HepG2 (cell line): Measurements from ENCODE around the gene CCL22. TPM values are rescaled to one million over a fixed set of nuclear protein-coding genes. Genes with fewer than 3 reads are reported as not detected.

ENCODE experiments used
- KLF16 ChIP-seq, 2 experiments: sonication (generic) in 1 of 2; formaldehyde crosslinking in 1 of 2; IDR thresholded peaks; 2 replicates each; pipeline versions ENCODE4 v1.6.1 to v1.8.0; 2016 to 2023; ENCODE audit warnings: missing genetic modification reagents in 2 of 2, missing compliant biosample characterization in 1 of 2
- KMT2B ChIP-seq: IDR thresholded peaks from 2 replicates; pipeline ENCODE4 v1.6.1; 2016; ENCODE audit warnings: missing genetic modification reagents, missing compliant biosample characterization
- MLLT10 ChIP-seq: sonication (generic); formaldehyde crosslinking; IDR thresholded peaks from 2 replicates; pipeline ENCODE4 v1.4.0; 2020; ENCODE audit warnings: missing genetic modification reagents
- NR2F6 ChIP-seq, 2 experiments: IDR thresholded peaks; 2 replicates each; pipeline ENCODE4 v1.6.1; 2016; ENCODE audit warnings: antibody characterized with exemption in 1 of 2, mild to moderate bottlenecking in 1 of 2
- PHF5A ChIP-seq: IDR thresholded peaks from one replicate; pipeline ENCODE4 v1.6.1; 2018; ENCODE audit warnings: low read depth, missing genetic modification reagents; ENCODE audit not compliant: unreplicated experiment
- TCF7 ChIP-seq: sonication (generic); IDR thresholded peaks from 2 replicates; pipeline ENCODE4 v1.6.1; 2016; ENCODE audit warnings: antibody characterized with exemption, low read depth
- ZIK1 ChIP-seq: sonication (generic); formaldehyde crosslinking; IDR thresholded peaks from 2 replicates; pipeline ENCODE4 v1.5.0; 2020; ENCODE audit warnings: mild to moderate bottlenecking, low read depth, missing genetic modification reagents, borderline replicate concordance
- ZNF878 ChIP-seq: sonication (generic); formaldehyde crosslinking; IDR thresholded peaks from 2 replicates; pipeline ENCODE4 v1.8.1; 2023; ENCODE audit warnings: mild to moderate bottlenecking, missing genetic modification reagents, moderate library complexity
- polyA plus RNA-seq, 8 experiments: library from polyadenylated mRNA; depleted of rRNA in 3 of 8; stranded (reverse) in 7 of 8; unstranded in 1 of 8; fragments of >200 nt; fragmentation: Illumina TruSeq in 4 of 8; extraction: Trizol in 4 of 8; gene quantifications; 2 replicates each; pipeline versions ENCODE4 v1.2.1 to v1.2.3, GENCODE V29; 2011 to 2016; ENCODE audit warnings: low read depth in 4 of 8, missing spikeins in 1 of 8, mixed read lengths in 1 of 8; ENCODE audit not compliant: insufficient read depth in 1 of 8
- total RNA-seq, 5 experiments: library from RNA; depleted of rRNA; stranded (reverse); fragments of >200 nt; fragmentation: Illumina TruSeq; extraction: Trizol; gene quantifications; 2 replicates each; pipeline ENCODE4 v1.2.3, GENCODE V29; 2016; ENCODE audit warnings: low read depth in 1 of 5
- TF ChIP-seq, protein P1 (sequence below), 2 experiments: sonication (generic) in 1 of 2; formaldehyde crosslinking in 1 of 2; IDR thresholded peaks; 2 replicates each; pipeline versions ENCODE4 v1.4.0 to v1.6.1; 2016 to 2020; ENCODE audit warnings: borderline replicate concordance in 1 of 2, low read depth in 1 of 2, mild to moderate bottlenecking in 1 of 2, missing genetic modification reagents in 1 of 2
- TF ChIP-seq, protein P2 (sequence below): sonication (generic); formaldehyde crosslinking; IDR thresholded peaks from 2 replicates; pipeline ENCODE4 v1.4.0; 2020; ENCODE audit warnings: mild to moderate bottlenecking, missing genetic modification reagents, borderline replicate concordance

CCL22 gene
- total and polyA plus RNA-seq, 2 of the 13 experiments (the other 11 are each of a cell fraction or from before 2014, with no cell fraction given) = not detected

DNA sequence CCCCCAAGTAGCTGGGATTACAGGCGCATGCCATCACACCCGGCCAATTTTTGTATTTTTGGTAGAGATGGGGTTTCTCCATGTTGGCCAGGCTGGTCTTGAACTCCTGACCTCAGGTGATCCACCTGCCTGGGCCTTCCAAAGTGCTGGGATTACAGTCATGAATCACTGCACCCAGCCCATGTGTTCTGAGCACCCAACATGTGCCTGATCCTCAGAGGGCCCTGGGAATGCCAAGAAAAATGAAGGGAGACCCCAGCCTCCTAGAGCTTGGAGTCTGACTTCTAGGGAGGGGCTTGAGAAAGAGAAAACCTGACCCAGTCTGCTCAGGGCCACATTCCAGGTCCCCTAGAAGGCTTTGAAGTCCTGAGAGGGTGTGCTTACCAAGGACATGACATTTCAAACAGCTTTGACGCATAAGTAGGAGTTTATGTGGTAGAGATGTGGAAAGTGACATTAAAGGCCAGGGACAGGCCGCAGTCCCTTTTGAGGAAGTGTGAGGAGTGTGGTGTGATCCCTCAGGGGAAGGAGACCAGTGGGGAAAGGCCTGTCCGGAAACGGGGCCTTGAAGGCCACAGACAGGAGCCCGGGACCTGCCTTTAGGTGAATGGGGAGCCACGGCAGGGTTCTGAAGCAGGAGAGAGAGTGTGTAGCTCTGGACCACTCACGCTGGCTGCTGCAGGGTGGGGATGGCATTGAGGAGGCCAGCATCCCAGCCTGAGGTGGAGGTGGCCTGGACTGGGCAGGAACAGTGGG is 1.1 kb upstream of the CCL22 start (continued):
- no peak for TF ChIP-seq PHF5A (CRISPR knock-in tag)
- 0 out of 2 replicates have a peak, but pooled peaks have one; percentile 11 for TF ChIP-seq NR2F6 (IDR thresholded peaks at IDR 0.05)
- TF ChIP-seq NR2F6 (CRISPR knock-in tag; IDR thresholded peaks at IDR 0.05) = no peak
- TF ChIP-seq TCF7 = peak; percentile 50; the same call in 1 of the 2 replicates
- TF ChIP-seq ZIK1 = no peak
- TF ChIP-seq, protein P1, sequence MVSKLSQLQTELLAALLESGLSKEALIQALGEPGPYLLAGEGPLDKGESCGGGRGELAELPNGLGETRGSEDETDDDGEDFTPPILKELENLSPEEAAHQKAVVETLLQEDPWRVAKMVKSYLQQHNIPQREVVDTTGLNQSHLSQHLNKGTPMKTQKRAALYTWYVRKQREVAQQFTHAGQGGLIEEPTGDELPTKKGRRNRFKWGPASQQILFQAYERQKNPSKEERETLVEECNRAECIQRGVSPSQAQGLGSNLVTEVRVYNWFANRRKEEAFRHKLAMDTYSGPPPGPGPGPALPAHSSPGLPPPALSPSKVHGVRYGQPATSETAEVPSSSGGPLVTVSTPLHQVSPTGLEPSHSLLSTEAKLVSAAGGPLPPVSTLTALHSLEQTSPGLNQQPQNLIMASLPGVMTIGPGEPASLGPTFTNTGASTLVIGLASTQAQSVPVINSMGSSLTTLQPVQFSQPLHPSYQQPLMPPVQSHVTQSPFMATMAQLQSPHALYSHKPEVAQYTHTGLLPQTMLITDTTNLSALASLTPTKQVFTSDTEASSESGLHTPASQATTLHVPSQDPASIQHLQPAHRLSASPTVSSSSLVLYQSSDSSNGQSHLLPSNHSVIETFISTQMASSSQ (IDR thresholded peaks at IDR 0.05; ENCODE audit: low read depth) = no peak
- TF ChIP-seq, protein P1 (CRISPR knock-in tag; IDR thresholded peaks at IDR 0.05; ENCODE audit: borderline replicate concordance) = 0 out of 2 replicates have a peak, but pooled peaks have one; percentile 38
- no peak for TF ChIP-seq ZNF878 (CRISPR knock-in tag)
- TF ChIP-seq KMT2B (CRISPR knock-in tag) = no peak
- TF ChIP-seq, protein P2, sequence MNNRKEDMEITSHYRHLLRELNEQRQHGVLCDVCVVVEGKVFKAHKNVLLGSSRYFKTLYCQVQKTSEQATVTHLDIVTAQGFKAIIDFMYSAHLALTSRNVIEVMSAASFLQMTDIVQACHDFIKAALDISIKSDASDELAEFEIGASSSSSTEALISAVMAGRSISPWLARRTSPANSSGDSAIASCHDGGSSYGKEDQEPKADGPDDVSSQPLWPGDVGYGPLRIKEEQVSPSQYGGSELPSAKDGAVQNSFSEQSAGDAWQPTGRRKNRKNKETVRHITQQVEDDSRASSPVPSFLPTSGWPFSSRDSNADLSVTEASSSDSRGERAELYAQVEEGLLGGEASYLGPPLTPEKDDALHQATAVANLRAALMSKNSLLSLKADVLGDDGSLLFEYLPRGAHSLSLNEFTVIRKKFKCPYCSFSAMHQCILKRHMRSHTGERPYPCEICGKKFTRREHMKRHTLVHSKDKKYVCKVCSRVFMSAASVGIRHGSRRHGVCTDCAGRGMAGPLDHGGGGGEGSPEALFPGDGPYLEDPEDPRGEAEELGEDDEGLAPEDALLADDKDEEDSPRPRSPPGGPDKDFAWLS (CRISPR knock-in tag) = no peak
- no peak for TF ChIP-seq KLF16 (CRISPR knock-in tag; IDR thresholded peaks at IDR 0.05)
- TF ChIP-seq MLLT10 (CRISPR knock-in tag) = no peak
